ENCODE results near the gene TEX47.

TEX47 gene

GRCh38 chr7:88795553-88795952, at the start of gene TEX47:
Gene TEX47 (minus strand): TSS chr7:88795737. CDS start chr7:88794942, 795 bp downstream.
- DNase-seq, result peak; percentile 47

GRCh38 chr7:88845091-88845490, 49.6 kb upstream of the TEX47 start:
- no peak for DNase-seq

GRCh38 chr7:88842201-88842600, 46.7 kb upstream of the TEX47 start:
- DNase-seq, result no peak

GRCh38 chr7:88835147-88835728, 39.7 kb upstream of the TEX47 start:
- DNase-seq, result no peak

- DNase-seq, result no peak
Measured at GRCh38 chr7:88826222-88826621, 30.7 kb upstream of the TEX47 start.

- DNase-seq, result no peak
Measured at GRCh38 chr7:88818552-88818951, 23.0 kb upstream of the TEX47 start.

GRCh38 chr7:88806280-88807037, 10.9 kb upstream of the TEX47 start:
- DNase-seq, result no peak

GRCh38 chr7:88801046-88801445, 5.5 kb upstream of the TEX47 start:
- no peak for DNase-seq

GRCh38 chr7:88792361-88792760, 3.2 kb downstream of the TEX47 start:
- DNase-seq, result no peak

GRCh38 chr7:88791891-88792290, 3.6 kb downstream of the TEX47 start:
- DNase-seq, result no peak

GRCh38 chr7:88789480-88790064, 6.0 kb downstream of the TEX47 start:
- DNase-seq, result no peak

- no peak for DNase-seq
Measured at GRCh38 chr7:88787777-88788176, 7.8 kb downstream of the TEX47 start.

GRCh38 chr7:88775838-88776237, 19.7 kb downstream of the TEX47 start:
- DNase-seq, result no peak

GRCh38 chr7:88772776-88773175, 22.8 kb downstream of the TEX47 start:
- no peak for DNase-seq

GRCh38 chr7:88771417-88771816, 24.1 kb downstream of the TEX47 start:
- DNase-seq, result no peak

GRCh38 chr7:88761779-88762178, 33.8 kb downstream of the TEX47 start:
- no peak for DNase-seq

- no peak for DNase-seq
Measured at GRCh38 chr7:88760136-88760515, 35.4 kb downstream of the TEX47 start.

GRCh38 chr7:88759230-88760135, 36.1 kb downstream of the TEX47 start, which contains the start of gene ZNF804B:
Gene ZNF804B (plus strand): TSS chr7:88759700. CDS start chr7:88759977, 277 bp downstream.
- peak; percentile 73 for DNase-seq

- DNase-seq, result peak; percentile 77
Measured at GRCh38 chr7:88758381-88759229, 36.9 kb downstream of the TEX47 start.

GRCh38 chr7:88757371-88757770, 38.2 kb downstream of the TEX47 start:
- no peak for DNase-seq

GRCh38 chr7:88756802-88757201, 38.7 kb downstream of the TEX47 start:
- DNase-seq, result no peak

GRCh38 chr7:88746126-88746525, 49.4 kb downstream of the TEX47 start:
- no peak for DNase-seq

All from islet precursor cell (in vitro differentiated cells).